ENCODE measurements around the gene AGAP2. TPM values are rescaled to one million over a fixed set of nuclear protein-coding genes. Genes with fewer than 3 reads are reported as not detected.

Gene AGAP2
- total RNA-seq, 1 donor from 2014 or later = not detected

DNA sequence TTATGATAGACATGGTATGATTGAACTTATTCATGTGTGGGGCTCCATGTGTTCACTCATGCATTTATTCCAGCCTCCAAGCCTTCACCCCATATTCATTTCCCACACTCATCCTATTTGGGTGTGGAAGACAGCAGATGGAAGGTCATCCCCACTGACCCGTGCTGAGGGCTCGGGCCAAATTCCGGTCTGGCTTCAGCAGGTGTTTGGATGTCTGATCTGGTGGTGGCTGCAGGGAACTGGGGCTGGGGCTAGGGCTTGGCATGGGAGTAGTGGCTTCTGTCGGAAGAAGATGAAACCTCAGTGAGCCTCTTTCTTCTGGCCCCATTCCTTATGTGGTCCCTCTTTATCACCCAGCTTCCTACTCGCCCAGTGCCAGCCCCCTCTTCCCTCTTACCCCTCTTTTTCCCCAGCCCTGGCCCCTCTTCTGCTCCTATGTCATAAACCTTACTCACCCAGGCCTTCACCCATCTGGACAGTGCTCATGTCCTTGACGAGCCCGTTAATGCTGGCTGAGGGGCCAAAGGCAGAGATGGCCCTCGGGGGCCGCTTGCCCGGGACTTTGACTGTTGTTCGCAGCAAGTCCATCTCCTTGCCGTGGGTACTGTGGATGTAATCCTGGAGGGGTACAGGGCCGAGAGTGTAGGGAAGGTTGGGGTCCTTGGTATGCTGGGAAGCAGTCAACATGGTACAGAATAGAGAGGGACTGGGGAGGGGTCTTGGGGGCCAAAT lies 8.0 kb downstream of the AGAP2 start:
- no peaks in the 10 kb centered on the region for H3K36me3 ChIP-seq (ENCODE audit: control insufficient read depth, insufficient read depth, low read length)
- no peak for DNase-seq (ENCODE audit: low read depth)
- TF ChIP-seq CTCF (IDR thresholded peaks at IDR 0.05; ENCODE audit: insufficient read depth, low read length, poor library complexity, severe bottlenecking) = no peak
- peaks cover 77% of the 10 kb centered on the region for H3K27me3 ChIP-seq (ENCODE audit: control insufficient read depth, insufficient read depth, low read length)
- H3K4me3 ChIP-seq (ENCODE audit: low read depth, low read length) = no peak overlapping the region

DNA sequence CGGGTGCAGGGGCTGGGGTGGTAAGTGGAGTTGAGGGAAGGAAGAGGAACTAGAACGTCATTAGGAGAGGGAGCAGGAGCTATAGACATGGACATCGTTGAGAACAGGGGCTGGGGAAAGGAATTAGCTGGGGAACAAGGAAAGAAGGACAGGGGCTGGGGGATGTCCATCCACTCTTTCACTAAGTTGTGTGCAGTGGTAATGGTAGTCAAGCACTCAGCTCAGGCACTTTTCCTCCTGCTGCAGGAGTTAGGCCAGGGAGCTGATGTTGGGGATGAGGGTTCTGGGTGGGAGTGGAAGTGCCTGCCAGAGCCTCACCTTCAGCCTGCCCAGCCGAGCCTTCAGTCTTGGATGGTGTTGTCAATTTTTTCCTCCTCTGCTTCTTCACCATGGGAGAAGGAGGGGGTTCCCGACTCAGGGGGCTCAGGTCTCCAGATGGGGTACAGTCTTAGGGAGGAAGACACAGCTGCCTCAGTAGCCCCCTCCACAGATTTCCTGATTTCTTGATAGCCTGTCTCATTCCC lies 9.2 kb downstream of the AGAP2 start:
- Histone ChIP-seq H3K4me3 (ENCODE audit: low read depth, low read length) (no peak overlapping the region), H3K27me3 (ENCODE audit: control insufficient read depth, insufficient read depth, low read length) (peaks cover 70% of the 10 kb centered on the region), H3K36me3 (ENCODE audit: control insufficient read depth, insufficient read depth, low read length) (no peaks in the 10 kb centered on the region)
- no peak for DNase-seq (ENCODE audit: low read depth)
- TF ChIP-seq CTCF (IDR thresholded peaks at IDR 0.05; ENCODE audit: insufficient read depth, low read length, poor library complexity, severe bottlenecking) = no peak

DNA sequence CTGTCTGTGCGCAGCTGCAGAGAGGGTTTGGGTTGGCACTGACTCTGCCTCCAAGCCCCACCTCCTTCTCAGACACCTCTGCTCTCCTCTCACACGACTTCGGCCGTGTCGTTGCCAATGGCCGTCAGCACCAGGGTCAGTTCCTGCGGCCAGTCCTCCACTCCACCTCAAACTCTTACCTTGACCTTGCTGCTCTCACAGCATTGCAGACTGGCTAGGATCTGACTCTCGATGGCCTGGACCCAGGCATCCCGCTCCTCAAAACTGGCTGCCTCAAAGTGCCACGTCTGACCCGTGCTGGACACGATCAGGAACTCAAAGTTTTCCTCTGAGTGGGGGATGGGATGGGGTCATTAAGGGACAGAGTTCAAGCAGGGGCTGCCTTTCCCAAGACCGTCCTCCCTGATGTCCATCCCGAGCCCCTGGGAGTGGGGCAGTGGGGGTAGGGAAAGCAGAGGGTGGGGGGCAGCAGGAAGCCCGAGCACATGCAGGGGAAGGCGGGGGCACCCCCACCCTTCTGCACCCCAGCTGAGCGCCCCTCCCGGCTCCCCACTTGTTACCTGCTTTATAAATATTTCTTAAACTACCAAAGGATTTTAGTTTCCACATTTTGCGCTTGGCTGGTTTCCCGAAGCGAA lies 10.7 kb downstream of the AGAP2 start:
- Histone ChIP-seq H3K36me3 (ENCODE audit: control insufficient read depth, insufficient read depth, low read length) (no peaks in the 10 kb centered on the region), H3K4me3 (ENCODE audit: low read depth, low read length) (no peak overlapping the region), H3K27me3 (ENCODE audit: control insufficient read depth, insufficient read depth, low read length) (peaks cover 60% of the 10 kb centered on the region)
- DNase-seq (ENCODE audit: low read depth) = no peak
- no peak for TF ChIP-seq CTCF (IDR thresholded peaks at IDR 0.05; ENCODE audit: insufficient read depth, low read length, poor library complexity, severe bottlenecking)

GRCh38 chr12:57726884-57727757 lies 11.4 kb downstream of the AGAP2 start:
- peak; percentile 25 for TF ChIP-seq CTCF (IDR thresholded peaks at IDR 0.05; ENCODE audit: insufficient read depth, low read length, poor library complexity, severe bottlenecking)
- H3K4me3 ChIP-seq (ENCODE audit: low read depth, low read length) = peak overlapping the region; percentile 57
- no peak for DNase-seq (ENCODE audit: low read depth)

DNA sequence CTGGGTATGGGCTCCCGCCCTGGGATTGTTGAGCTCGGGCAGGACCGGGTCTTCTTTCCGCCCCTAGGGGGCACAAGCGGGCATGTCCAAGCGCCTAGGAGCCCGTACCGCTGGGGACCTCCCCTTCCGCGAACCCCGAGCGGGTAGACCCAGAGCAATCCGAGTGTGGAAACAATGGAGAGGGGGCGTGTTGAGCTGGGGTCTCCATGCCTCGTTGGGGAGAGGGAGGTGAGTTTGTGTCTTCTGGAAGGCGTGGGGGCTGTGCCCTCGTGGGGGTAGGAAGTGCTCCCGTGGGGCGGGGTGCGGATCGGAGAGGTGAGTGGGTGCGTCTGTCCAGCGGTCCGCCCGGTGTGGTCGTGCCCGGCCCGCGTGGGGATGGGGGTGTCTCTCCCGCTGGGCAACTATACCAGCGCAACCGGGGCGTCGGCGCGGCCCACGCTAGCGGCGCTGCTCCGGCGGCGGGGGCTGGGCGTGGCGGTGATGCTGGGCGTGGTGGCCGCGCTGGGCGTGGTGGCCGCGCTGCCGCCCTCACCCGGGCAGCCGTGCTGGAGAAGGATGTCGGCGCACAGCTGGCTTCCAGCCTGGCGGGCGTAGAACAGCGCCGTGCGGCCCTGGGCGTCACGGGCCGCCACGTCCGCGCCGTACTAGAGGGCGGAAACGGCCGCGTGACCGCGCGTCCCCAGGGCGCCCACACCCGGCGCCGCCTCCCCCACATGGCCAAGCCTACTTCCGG lies 12.2 kb downstream of the AGAP2 start:
- peak; percentile 90 for TF ChIP-seq CTCF (IDR thresholded peaks at IDR 0.05; ENCODE audit: insufficient read depth, low read length, poor library complexity, severe bottlenecking)
- peak; percentile 26 for DNase-seq (ENCODE audit: low read depth)
- peak overlapping the region; percentile 57 for H3K4me3 ChIP-seq (ENCODE audit: low read depth, low read length)
- H3K36me3 ChIP-seq (ENCODE audit: control insufficient read depth, insufficient read depth, low read length) = no peaks in the 10 kb centered on the region
- peaks cover 48% of the 10 kb centered on the region for H3K27me3 ChIP-seq (ENCODE audit: control insufficient read depth, insufficient read depth, low read length)

More at GRCh38 chr12:57726884-57727757, 11.4 kb downstream of the AGAP2 start:
- H3K36me3 ChIP-seq (ENCODE audit: control insufficient read depth, insufficient read depth, low read length) = no peaks in the 10 kb centered on the region
- peaks cover 53% of the 10 kb centered on the region for H3K27me3 ChIP-seq (ENCODE audit: control insufficient read depth, insufficient read depth, low read length)

Measured in kidney epithelial cell (primary cell).